ENCODE measurements around the gene MAP2K3.

- TF ChIP-seq POLR2A (IDR thresholded peaks at IDR 0.05; ENCODE audit: low read depth) = no peak
- TF ChIP-seq, protein P1, sequence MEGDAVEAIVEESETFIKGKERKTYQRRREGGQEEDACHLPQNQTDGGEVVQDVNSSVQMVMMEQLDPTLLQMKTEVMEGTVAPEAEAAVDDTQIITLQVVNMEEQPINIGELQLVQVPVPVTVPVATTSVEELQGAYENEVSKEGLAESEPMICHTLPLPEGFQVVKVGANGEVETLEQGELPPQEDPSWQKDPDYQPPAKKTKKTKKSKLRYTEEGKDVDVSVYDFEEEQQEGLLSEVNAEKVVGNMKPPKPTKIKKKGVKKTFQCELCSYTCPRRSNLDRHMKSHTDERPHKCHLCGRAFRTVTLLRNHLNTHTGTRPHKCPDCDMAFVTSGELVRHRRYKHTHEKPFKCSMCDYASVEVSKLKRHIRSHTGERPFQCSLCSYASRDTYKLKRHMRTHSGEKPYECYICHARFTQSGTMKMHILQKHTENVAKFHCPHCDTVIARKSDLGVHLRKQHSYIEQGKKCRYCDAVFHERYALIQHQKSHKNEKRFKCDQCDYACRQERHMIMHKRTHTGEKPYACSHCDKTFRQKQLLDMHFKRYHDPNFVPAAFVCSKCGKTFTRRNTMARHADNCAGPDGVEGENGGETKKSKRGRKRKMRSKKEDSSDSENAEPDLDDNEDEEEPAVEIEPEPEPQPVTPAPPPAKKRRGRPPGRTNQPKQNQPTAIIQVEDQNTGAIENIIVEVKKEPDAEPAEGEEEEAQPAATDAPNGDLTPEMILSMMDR (IDR thresholded peaks at IDR 0.05) = no peak
- no peak for TF ChIP-seq POLR2AphosphoS5 (IDR thresholded peaks at IDR 0.05)
Observed at GRCh38 chr17:21299981-21300600, 15.6 kb downstream of the MAP2K3 start.

All from esophagus muscularis mucosa (tissue), 3 donors.